ENCODE results near the gene NCR3LG1. TPM values are rescaled to one million over a fixed set of nuclear protein-coding genes. Genes with fewer than 3 reads are reported as not detected.
A peak's percentile ranks its signal among the peaks of the same experiment; 100 is the strongest.

Gene NCR3LG1
- total RNA-seq, 1 donor from 2014 or later, result 8.2 TPM

DNA sequence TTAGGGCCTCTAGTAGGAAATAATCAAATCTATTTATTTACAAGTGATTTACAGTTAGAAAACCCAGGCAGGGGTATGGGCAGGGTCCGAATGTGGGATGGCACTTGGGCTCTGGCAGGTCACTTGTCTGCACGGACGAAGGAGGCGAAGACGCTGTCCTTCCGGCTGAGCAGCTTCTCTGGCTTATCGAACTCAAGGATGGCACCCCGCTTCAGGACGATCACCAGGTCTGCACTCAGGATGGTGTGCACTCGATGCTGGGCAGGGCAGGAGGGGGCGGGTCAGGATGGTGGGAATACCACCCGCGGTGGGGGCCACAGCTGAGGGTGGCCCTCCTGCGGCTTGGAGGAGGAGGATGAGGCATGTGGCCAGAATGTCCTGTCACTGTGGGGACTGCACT lies 41.3 kb downstream of the NCR3LG1 start:
- DNase-seq (ENCODE audit: low spot score), result no peak

DNA sequence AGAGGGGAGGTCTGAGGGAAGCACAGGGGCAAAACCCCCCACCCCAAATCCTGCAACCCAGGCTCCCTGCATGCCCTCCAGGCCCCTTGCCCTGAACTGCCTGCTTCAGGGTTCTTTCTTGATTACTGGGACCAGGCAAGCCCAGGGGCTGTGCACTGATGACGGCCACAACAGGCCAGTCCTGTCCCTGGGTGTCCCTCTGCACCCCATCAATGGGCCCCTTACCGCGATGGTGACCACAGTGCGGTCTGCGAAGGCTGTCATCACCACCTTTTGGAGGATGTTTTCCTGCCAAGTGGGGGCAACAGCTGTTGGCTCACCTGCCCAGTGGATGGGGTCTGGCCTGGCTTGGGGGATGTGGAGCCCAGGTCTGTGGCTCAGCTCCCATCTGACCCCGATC lies 41.9 kb downstream of the NCR3LG1 start:
- no peak for DNase-seq (ENCODE audit: low spot score)

DNA sequence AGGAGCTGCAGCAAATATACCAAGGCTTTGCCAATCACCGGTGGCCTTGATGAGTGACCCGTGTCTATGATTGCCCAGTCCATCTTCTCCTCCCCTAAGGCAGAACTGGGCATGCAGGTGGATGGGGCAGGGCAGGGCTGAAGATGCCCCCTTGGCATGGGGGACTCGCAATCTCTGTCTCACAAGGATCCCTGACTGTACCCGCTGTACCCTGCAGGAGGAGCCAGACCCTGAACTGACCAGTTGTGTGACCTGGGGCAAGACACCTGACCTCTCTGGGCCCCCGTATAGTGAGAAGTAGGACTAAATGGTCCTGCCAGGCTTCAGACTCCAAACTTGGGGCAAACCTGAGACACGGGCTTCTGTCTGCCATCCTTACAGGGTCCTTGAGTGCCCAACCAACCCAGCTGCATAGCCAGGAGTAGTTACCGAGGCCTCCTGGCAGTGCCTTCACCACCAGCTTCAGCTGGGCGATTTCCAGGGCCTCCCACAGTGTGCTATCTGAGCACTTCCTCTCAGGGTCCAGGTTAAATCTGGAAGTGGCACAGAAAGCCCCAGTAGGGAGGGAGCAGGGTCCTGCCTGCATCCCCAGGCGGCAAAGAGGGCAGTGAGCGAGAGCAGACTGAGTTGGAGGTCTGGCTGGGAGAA lies 43.3 kb downstream of the NCR3LG1 start:
- DNase-seq (ENCODE audit: low spot score), result no peak

DNA sequence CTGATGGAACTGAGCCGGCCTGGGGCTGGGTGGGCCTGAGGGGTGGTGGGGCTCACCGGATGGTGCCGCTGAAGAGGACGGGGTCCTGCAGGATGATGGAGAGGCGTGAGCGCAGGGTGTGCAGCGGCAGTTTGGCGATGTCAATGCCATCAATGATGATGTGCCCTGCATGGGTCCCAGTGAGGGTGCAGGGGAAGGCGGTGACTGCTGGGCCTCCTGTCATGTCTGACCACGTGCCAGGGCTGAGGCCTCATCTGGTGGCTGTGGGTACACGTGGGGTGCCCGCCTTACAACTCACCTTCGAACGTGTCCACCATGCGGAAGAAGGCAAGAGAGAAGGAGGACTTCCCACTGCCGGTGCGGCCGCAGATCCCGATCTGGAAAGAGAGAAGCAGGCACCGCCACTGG lies 44.0 kb downstream of the NCR3LG1 start:
- DNase-seq (ENCODE audit: low spot score), result no peak

DNA sequence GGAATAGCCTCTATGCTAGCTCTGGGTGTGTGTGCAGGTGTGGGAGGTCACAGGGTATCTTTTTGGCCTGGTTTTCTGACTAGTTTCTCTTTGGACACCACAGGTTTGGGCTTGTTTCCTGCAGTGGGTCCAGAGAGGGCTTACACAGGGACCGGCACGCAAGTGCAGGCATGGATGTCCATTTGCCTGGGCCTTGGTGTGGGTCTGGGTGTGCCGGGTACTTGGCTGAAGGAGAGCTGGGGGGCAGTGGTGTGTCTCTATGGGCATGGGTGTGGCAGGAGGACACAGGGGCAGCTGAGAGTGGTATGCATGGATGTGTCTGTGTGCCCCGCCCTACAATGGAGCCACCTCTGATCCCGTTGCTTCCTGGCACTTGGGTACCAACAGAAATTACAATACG lies 44.4 kb downstream of the NCR3LG1 start:
- no peak for DNase-seq (ENCODE audit: low spot score)

DNA sequence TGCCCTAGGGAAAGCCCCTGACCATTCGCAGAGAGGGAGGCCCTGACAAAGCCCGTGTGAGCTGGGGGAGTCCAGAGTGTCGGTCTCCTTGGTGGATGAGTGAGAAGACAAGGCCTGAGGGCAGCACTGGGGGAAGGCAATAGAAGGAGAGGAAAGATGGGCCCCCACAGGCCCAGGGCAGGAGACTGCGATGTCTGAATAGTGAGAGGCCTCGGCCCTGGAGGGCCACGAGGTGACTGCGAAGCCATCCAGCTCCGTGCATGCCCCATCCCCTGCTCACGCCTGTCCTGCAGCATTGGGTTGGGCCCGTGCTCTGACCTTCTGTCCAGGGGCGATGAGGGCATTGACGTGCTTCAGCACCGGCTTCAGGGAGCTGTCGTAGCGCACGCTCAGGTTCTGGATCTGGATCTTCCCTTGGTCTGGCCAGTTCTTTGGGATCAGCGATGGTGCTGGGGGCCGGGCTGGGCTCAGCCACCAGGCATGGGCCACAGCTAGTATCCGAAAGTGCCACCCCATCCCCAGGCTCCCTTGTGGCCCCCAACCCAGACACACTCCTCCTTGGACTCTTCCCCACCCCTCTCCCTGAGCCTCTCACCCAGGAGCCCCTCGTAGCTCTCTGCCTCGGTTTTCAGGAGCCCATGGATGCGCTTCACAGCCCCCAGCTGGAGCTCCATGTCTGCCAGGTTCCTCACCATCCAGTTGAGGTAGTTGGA lies 45.2 kb downstream of the NCR3LG1 start:
- no peak for DNase-seq (ENCODE audit: low spot score)

DNA sequence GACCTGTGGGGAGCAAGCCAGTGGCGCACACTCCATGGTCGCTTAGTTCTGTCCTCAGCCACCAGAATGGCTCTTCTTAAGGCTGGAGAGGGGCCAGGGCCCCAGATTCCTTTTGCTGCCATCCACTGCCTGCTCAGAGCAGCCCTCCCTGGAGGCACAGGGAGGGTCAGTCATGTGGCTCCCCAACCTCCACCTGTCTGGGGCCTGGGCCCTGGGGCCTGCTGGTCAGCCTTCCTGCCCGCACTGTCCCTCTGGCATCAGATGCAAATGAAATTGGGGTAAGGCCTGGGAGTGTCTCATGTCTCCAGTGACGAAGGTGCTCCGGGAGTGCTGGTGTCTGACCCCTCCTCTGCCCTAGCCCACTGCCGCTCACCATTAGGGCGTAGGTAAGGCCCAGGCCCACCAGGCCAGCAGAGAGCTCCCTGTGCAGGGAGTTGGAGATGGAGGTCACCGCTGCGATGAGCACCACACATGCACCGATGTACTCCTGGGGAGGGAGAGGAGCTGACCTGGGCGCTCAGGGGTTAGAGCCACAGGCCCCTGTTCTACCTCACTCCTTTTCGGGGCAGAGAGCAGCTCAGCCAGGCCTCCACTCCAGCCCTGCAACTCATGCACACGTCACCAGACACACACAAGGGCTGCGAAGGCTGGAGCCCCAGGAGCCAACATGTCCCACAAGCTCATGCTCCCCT lies 45.9 kb downstream of the NCR3LG1 start:
- DNase-seq (ENCODE audit: low spot score), result no peak

DNA sequence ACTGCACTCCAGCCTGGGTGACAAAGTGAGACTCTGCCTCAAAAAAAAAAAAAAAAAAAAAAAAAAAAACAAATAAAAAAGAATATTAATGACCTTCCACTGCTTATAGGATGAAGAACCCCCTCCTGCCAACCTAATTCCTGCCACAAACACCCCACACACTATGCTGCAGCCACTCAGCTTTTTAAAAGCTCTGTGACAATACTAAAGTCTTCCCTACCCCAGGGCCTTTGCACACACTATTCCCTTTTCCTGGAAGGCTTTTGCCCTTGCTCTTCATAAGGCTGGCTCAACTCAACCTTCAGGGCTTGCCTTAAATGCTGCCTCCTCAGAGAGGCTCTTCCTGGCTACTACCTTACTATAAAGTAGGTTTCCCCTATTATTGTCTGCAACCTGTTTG lies 47.6 kb downstream of the NCR3LG1 start:
- no peak for DNase-seq (ENCODE audit: low spot score)

DNA sequence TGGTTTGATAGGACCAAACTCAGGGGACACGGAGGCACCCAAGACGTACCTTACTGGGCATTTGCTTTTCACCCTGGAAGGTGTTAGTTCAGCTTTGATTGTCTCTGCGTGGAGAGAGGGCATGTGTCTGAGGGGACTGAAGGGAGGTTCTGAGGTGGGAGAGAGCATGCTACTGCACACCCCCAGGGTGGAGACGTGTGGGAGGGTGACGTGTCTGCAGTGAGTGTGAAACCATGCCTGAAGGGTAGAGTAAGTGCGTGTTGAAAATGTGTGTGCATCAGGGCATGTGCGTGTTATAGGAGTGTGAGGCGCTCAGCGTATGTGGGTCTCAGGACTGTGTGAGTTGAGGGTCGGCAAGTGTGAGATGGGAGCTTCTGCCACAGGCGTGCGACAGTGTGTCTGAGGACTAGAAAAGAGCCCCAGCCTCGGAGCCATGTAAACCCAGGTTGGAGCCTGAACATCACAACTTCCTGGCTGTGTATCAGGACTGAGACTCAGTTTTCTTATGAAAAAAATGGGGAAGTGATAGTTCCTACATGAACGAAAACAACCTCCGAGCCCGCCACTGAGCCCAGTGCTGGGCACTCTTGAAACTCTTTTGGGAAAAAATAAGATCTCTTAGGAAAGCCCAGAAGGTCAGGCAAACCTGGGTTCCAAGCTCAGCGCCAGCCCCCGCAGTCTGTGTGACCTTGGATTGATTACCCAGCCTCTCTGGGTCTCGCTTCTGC lies 48.6 kb downstream of the NCR3LG1 start:
- no peak for DNase-seq (ENCODE audit: low spot score)

DNA sequence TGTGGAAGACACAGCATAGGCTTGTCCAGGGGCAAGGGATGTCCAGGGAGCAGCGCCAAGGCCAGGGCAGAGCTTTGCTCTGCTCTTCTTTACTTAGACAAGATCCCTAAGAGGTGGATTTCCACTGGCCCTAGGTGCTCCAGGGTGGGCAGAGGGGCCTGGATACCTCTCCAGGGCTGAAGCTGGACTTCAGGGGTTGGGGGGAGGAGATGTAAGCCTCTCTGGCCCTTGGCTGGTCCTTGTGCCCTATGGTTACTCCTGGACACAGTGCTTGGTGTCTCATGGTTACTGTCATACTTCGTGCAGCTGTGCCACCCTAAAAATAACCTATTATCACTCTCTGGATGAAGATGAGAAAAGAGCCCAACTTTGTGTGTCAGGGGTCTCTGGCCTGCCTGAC lies 49.7 kb downstream of the NCR3LG1 start:
- DNase-seq (ENCODE audit: low spot score), result no peak

DNA sequence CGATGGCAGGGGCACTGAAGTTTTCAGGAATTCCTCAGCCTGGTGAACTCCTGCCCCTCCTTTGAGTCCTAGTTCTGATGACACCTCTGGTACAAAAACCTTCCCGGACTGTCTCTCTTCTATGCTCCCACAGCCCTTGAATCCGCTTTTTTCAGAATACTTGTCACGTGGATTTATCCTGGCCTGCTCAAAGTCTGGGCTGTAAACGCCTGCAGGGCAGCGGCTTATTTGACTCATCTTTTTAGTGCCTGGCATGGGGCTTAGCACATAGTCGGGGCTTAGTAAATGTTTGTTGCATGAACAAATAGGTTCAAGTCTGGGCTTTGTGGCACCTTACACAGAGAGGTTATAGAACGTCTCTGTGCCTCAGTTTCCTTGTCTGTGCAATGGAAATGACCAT lies 50.2 kb downstream of the NCR3LG1 start:
- DNase-seq (ENCODE audit: low spot score), result no peak

DNA sequence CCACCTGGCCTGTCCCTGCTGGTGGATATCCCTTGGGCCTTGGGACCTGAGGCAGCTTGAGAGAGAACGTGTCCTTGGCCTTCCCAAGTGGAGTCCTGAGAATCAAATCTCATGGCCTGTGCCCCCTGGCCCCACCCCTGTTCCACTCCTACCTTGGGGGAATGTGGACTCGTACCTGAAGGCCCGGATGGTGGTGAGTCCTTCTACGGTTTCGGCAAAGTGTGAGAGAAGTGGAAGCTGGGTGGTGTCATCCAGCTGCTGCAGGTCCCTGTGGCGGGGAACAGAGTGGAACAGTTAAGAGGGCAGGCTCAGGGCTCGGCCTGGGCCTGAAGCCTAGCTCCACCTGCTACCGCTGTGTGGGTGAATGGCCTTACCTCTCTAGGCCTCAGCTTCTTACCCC lies 50.9 kb downstream of the NCR3LG1 start:
- no peak for DNase-seq (ENCODE audit: low spot score)

DNA sequence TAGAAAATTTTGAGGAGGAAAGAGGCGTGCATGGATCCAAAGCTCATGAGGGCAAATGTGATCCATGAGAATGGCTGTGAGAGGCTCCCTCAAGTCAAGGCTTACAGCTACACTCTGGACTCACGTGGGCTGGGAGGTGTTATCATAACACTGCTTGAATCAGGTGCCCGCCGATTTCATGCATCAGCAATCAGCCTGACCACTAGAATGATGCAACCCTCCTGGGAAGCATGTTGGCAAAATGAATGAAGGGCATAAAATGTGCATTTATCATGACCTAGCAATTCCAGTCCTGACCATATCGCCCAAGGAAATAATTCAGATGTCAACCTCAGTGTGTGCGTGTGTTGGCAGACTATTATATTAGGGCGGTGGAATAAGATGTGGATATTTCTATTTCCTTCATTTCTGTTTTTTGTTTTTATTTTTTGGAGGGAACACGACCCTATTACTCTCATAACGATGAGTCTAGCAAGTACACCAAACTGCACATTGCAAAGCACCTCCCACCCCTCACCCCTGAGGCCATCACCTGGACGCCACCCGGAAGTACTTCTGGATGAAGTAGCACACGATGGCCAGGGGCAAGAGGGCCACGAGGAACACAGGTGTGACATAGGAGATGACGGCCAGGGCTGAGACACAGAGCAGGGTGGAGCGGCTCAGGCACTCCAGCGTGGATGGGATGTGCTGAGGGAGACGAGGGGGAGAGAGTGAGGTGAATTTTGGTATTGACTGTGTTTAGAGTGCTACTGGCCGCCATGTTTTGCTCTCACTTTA lies 52.6 kb downstream of the NCR3LG1 start:
- no peak for DNase-seq (ENCODE audit: low spot score)

DNA sequence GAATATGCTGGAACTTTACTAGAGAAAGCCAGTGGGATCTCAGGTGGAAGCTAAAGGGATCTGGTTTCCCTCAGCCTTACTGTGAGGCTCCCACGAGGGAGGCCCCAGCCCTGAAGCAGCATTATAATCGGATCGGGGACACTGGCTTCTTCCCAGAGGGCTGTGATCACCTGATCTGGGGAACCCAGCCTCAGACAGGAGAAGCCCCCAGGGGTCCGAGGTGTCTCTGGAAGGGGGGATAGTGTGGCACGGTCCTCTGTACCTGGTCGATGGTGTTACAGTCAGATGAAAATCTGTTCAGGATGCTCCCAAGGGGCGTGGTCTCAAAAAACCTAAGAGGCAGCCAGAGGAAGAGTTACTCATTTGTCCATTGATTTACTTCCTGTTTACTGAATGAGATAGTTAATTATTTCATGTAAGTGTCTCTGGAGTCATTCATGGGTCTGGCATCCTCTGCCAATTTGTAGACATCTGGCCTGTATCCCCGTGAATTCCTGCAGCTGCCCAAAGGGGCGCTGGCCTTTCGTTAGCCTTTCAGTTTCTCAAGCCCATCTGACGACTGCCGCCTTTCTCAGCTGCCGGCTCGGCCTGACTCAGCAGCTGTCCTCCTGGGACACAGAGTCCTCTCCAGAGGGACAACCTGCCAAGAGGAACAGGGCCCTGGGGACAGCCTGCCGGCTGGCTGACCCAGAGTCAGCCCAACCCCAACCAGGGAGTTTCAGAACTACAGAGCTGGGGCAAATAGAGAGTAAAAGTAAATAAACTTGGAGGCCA lies 53.8 kb downstream of the NCR3LG1 start:
- DNase-seq (ENCODE audit: low spot score), result peak; percentile 86

DNA sequence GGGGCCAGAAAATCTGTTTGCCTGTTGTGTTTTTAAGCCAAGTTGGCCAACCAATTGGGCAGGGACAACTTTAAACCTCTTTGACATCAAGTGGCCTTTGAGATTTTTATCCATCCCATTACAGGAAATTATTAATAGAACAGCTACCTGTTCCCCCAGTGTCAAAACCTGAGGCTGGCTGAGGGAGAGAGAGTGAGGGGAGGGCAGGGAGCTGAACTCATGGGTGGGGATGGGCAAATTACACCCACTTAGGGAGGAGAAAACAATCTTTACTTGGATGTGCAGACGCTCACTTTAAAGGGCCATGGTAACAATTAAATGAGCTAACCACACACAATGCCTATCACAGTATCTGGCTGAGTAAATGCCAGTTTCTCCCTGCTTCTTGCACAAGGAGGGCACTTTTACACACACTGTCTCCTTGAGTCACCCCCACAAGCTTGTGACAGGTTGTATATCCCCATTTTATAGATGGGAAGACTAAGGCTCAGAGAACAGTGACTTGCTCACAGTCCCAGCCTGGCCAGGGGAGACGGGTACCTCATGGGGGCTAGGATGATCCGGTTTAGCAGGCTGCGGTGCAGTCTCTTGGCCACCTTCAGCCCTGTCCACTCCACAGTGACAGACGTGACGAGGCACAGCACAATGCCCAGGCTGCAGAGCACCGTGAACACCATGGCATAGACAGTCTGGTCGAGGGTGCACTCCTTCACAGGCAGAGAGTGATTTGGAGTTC lies 54.6 kb downstream of the NCR3LG1 start:
- DNase-seq (ENCODE audit: low spot score), result no peak

DNA sequence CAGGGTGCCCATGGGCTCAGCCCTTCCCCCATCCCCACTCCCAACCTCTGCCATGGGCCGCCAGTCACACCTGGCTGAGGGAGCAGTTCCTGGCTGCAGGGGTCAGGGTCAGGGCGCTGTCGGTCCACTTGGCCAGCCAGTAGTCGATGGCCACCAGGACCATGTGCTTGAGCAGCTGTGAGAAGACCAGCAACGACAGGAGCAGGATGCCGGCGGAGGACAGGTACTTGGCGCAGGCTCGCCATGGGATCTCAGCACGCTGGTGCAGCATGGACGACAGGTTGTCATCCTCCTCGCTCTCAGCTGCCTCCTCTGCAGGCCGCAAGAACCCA lies 55.2 kb downstream of the NCR3LG1 start:
- no peak for DNase-seq (ENCODE audit: low spot score)

DNA sequence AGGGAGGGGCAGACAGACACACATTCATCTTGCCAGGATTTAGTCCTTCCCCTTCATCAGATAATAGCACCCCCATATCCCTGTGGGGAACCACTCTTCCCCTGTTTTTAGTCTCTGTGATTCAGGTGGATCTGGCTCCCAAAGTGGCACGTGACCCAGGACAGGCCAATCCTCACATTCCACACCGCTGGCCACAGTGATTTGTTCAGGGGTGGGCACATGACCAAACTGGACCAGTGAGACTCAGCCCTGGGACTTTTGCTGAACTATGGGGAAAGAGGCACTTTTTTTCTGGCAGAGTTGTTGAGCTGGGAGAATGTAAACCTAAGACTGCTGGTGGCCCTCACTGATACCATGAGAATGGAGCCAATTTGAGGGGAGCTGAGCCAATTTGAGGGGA lies 56.0 kb downstream of the NCR3LG1 start:
- no peak for DNase-seq (ENCODE audit: low spot score)

DNA sequence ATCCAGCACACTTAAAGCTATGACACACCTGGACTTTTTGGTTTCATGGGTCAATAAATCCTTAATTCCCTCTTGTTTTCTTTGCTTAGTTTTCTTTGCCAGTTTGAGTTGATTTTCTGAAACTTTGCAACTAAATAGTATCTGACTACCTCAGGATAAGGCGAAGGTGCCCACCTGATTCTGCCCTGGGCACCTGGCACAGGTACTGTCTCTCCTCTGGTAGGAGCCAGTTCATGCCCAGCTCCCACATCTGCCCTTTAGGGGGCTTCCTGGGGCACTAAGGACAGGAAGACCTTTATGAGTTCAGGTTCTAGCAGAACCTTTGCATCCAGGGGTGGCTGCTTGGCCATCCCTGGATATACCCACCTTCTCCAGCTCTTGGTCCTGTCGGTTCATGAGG lies 56.4 kb downstream of the NCR3LG1 start:
- no peak for DNase-seq (ENCODE audit: low spot score)

DNA sequence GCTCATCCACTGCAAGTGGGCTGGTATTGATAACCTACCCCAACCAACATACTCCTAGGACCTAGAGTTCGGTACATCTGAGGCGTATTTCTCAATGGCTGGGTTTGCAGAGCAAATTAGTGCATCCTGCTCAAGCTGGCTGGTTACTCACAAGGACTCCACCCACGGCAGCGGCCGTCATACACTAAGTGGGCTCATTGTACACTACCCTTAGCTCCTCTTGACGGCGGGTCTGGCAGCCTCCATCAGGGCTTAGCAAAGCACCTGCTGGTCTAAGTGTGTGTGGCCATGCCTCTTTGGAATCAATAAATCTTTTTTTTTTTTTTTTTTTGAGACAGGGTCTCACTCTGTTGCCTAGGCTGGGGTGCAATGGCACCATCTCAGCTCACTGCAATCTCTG lies 57.0 kb downstream of the NCR3LG1 start:
- DNase-seq (ENCODE audit: low spot score), result no peak

DNA sequence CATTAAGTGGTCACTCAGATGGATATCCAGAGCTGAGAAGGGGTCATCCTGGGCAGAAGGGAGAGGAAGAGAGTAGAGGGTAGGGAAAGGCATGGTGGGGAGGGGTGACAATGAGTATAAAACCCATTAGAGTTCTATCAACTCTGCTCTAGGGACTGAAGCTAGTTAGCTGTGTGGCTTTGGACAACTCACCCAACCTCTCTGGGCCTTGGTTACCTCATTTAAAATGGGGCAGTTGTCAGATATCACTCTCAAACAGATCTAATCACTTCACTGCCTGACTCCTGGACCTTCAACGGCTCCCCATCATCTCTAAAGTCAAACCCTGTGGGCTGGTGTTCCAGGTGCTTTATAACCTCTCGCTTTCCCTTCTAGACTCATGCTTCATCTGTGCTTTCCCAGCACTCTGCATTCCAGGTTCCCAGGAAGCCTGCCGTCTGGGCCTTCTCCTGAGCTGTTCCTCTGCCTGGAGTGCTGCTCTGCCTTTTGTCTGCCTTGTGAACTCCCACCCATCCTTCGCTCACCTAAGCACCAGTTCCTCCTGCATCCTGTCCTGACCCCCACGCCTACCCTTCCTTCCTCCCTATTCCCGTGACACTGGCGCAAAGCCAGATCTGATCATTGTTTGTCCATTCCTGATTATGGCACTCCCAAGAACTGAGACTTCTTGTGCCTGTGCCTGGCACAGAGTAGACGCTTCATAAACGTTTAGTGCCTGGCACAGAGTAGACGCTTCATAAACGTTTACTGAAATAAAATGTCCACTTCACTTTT lies 59.2 kb downstream of the NCR3LG1 start:
- peak; percentile 76 for DNase-seq (ENCODE audit: low spot score)

Data from mucosa of gallbladder (tissue), 1 donor.